Endothelial cell of umbilical vein (primary cell): ENCODE results near the gene CMBL. TPM values are rescaled to one million over a fixed set of nuclear protein-coding genes. Genes with fewer than 3 reads are reported as not detected.

Experiments
- BruUV-seq: library from RNA; stranded (reverse); fragments of 400-500 nt; replicated peaks from 2 replicates; lab custom pipeline; 2021; lab: Mats Ljungman, UMichigan
- CTCF ChIA-PET: fragments of 300-600, 350-600 bp; sonication (Branson Sonifier 250); formaldehyde crosslinking; loops from one replicate; lab custom pipeline; 2021; ENCODE audit warnings: antibody characterized with exemption, inconsistent platforms; lab: Charles Lee
- POLR2A ChIA-PET: fragments of 300-600, 350-600 bp; sonication (Branson Sonifier 250); formaldehyde crosslinking; loops from one replicate; lab custom pipeline; 2021; ENCODE audit warnings: antibody characterized with exemption, inconsistent platforms; lab: Charles Lee
- DNase-seq: peaks from one replicate; pipeline ENCODE4 v3.0.0-alpha.2; 2011; ENCODE audit warnings: low read depth, low spot score
- FAIRE-seq: peaks from 2 replicates; lab custom pipeline; 2011; peaks lifted over from hg19 to GRCh38; lab: Jason Lieb, UNC
- H2AFZ ChIP-seq: 2 replicates; pipeline ENCODE4 v1.6.0; 2012; ENCODE audit warnings: low read depth, low read length, control low read depth, inconsistent platforms
- H3K27ac ChIP-seq: 2 replicates; pipeline ENCODE4 v1.5.1; 2011; ENCODE audit warnings: low read depth, mild to moderate bottlenecking, control low read depth, low read length, moderate library complexity; ENCODE audit not compliant: insufficient read depth
- H3K27me3 ChIP-seq, 2 experiments: 2 replicates each; pipeline versions ENCODE4 v1.6.0 to v1.6.1; 2011; ENCODE audit warnings: low read length in 2 of 2, mixed read lengths in 1 of 2; ENCODE audit not compliant: control insufficient read depth in 2 of 2, insufficient read depth in 2 of 2
- H3K36me3 ChIP-seq, 2 experiments: 2 replicates in 1 of 2; 3 replicates in 1 of 2; pipeline ENCODE4 v1.5.1; 2011; ENCODE audit warnings: low read length in 2 of 2, mild to moderate bottlenecking in 1 of 2, moderate library complexity in 1 of 2; ENCODE audit not compliant: control insufficient read depth in 2 of 2, insufficient read depth in 2 of 2; ENCODE audit errors: extremely low read depth in 1 of 2
- H3K4me1 ChIP-seq: 3 replicates; pipeline ENCODE4 v1.5.1; 2011; ENCODE audit warnings: mild to moderate bottlenecking, low read length; ENCODE audit not compliant: control insufficient read depth, insufficient read depth; ENCODE audit errors: extremely low read depth
- H3K4me2 ChIP-seq: 2 replicates; pipeline ENCODE4 v1.6.1; 2011; ENCODE audit warnings: low read length, control low read depth, mixed read lengths; ENCODE audit not compliant: insufficient read depth
- H3K4me3 ChIP-seq, 3 experiments: fragments of 200-600 bp in 1 of 3; sonication (generic), shearing (Covaris generic) in 1 of 3; replicated peaks in 1 of 3; 2 replicates each; pipeline ENCODE4 v1.5.1; 2011 to 2016; ENCODE audit warnings: control low read depth in 3 of 3, low read length in 3 of 3, mild to moderate bottlenecking in 2 of 3, inconsistent platforms in 1 of 3, low read depth in 1 of 3, moderate library complexity in 1 of 3; ENCODE audit not compliant: insufficient read depth in 1 of 3
- H3K79me2 ChIP-seq: 2 replicates; pipeline ENCODE4 v1.6.0; 2012; ENCODE audit warnings: low read length, inconsistent platforms; ENCODE audit not compliant: control insufficient read depth, insufficient read depth
- H3K9ac ChIP-seq: replicated peaks from 2 replicates; pipeline ENCODE3; 2011; ENCODE audit warnings: low read length, control low read depth; ENCODE audit not compliant: insufficient read depth; ENCODE audit errors: extremely low read depth
- H3K9me1 ChIP-seq: replicated peaks from 3 replicates; pipeline ENCODE4 v1.6.0; 2011; ENCODE audit warnings: mild to moderate bottlenecking, low read length; ENCODE audit not compliant: control insufficient read depth, insufficient read depth; ENCODE audit errors: extremely low read depth
- H3K9me3 ChIP-seq: replicated peaks from 2 replicates; pipeline ENCODE4 v1.5.1; 2012; ENCODE audit warnings: low read length, inconsistent platforms; ENCODE audit not compliant: control insufficient read depth, insufficient read depth
- H4K20me1 ChIP-seq: replicated peaks from 2 replicates; pipeline ENCODE3; 2011; ENCODE audit warnings: mild to moderate bottlenecking, low read length; ENCODE audit not compliant: control insufficient read depth, insufficient read depth; ENCODE audit errors: extremely low read depth
- CTCF ChIP-seq, 2 donors: IDR thresholded peaks; 1 replicate in 1 of 2; 2 replicates in 1 of 2; pipeline ENCODE4 v1.5.1; 2011; ENCODE audit warnings: low read length in 2 of 2, mild to moderate bottlenecking in 2 of 2, moderate library complexity in 2 of 2, control low read depth in 1 of 2, inconsistent platforms in 1 of 2, low read depth in 1 of 2; ENCODE audit not compliant: insufficient read depth in 1 of 2; ENCODE audit errors: extremely low read depth in 1 of 2
- EZH2 ChIP-seq: IDR thresholded peaks from 2 replicates; pipeline ENCODE4 v1.6.1; 2012; ENCODE audit warnings: borderline replicate concordance, low read depth, mild to moderate bottlenecking, moderate library complexity, low read length, inconsistent platforms; ENCODE audit not compliant: severe bottlenecking
- FOS ChIP-seq: IDR thresholded peaks from 2 replicates; pipeline ENCODE4 v1.6.1; 2011; ENCODE audit warnings: mild to moderate bottlenecking, low read length, moderate library complexity, borderline replicate concordance; ENCODE audit not compliant: insufficient read depth
- GATA2 ChIP-seq: IDR thresholded peaks from 2 replicates; pipeline ENCODE4 v1.7.0; 2011; ENCODE audit warnings: low read depth, mild to moderate bottlenecking, moderate library complexity, mixed read lengths, low read length; ENCODE audit not compliant: insufficient read length, insufficient read depth
- JUN ChIP-seq: IDR thresholded peaks from 2 replicates; pipeline ENCODE4 v1.6.1; 2011; ENCODE audit warnings: borderline replicate concordance, low read depth; ENCODE audit not compliant: insufficient read length, insufficient read depth
- MAX ChIP-seq: IDR thresholded peaks from 2 replicates; pipeline ENCODE4 v1.6.1; 2011; ENCODE audit not compliant: insufficient read depth, insufficient read length
- MYC ChIP-seq: IDR thresholded peaks from one replicate; pipeline ENCODE4 v1.6.1; 2011; ENCODE audit warnings: mild to moderate bottlenecking, low read depth, low read length
- POLR2A ChIP-seq: IDR thresholded peaks from 2 replicates; pipeline ENCODE4 v1.6.1; 2012; ENCODE audit warnings: low read depth, mild to moderate bottlenecking, control low read depth, low read length
- POLR2AphosphoS5 ChIP-seq: IDR thresholded peaks from 2 replicates; pipeline ENCODE4 v1.6.1; 2012; ENCODE audit warnings: low read depth, mild to moderate bottlenecking, control low read depth, low read length, moderate library complexity; ENCODE audit not compliant: insufficient read depth
- dilution Hi-C: fragments of 300-500 bp; cut with MboI; formaldehyde crosslinking; loops from one replicate; pipeline ENCODE4 v1.15.0; 2019; ENCODE audit warnings: low sequenced_read_pairs; ENCODE audit not compliant: extremely low pct_ligation_motif_present
- intact Hi-C: fragments of 100-400 bp; cut with micrococcal nuclease; formaldehyde crosslinking; loops from one replicate; pipeline ENCODE4 v1.10.0; 2022
- polyA plus RNA-seq, 4 experiments: library from polyadenylated mRNA; depleted of rRNA in 3 of 4; stranded (reverse) in 3 of 4; unstranded in 1 of 4; fragments of >200 nt; gene quantifications; 2 replicates each; pipeline versions ENCODE4 v1.2.1 to v1.2.3, GENCODE V29; 2011 to 2012; ENCODE audit warnings: missing spikeins in 1 of 4
- total RNA-seq: library from RNA; stranded (reverse); gene quantifications from 2 replicates; pipeline ENCODE4 v1.2.3, GENCODE V29; 2021

The CMBL gene
- total and polyA plus RNA-seq, 2 donors (not counting 3 experiments of a cell fraction or from before 2014, with no cell fraction given), result 15.9 to 19.8 TPM

- Histone ChIP-seq H3K9me3 (no peaks in the 10 kb centered on the region), H3K9ac (no peak overlapping the region), H3K36me3 (no peaks in the 10 kb centered on the region), H3K27ac (no peak overlapping the region), H3K4me1 (peaks cover 9% of the 10 kb centered on the region), H3K4me3 (no peak overlapping the region), H3K79me2 (peaks cover 23% of the 10 kb centered on the region), H3K9me1 (no peaks in the 10 kb centered on the region), H4K20me1 (no peaks in the 10 kb centered on the region), H3K4me2 (no peak overlapping the region), H3K27me3 (no peaks in the 10 kb centered on the region), H2AFZ (no peak overlapping the region)
- intact Hi-C loops, result loop anchor here (5.0 kb wide), 1 partner anchor 704 kb away; no protein-coding TSS in a partner anchor
- peak; percentile 18 for DNase-seq
- no peak for FAIRE-seq
- CTCF ChIA-PET, result no interaction called here
- dilution Hi-C loops, result no loop called here
- no TSS peak for BruUV-seq
- POLR2A ChIA-PET, result no interaction called here
- TF ChIP-seq MYC, result no peak
- TF ChIP-seq GATA2, result no peak
- no peak for TF ChIP-seq POLR2AphosphoS5
- TF ChIP-seq POLR2A, result no peak
- TF ChIP-seq CTCF (IDR thresholded peaks at IDR 0.05; ENCODE audit: extremely low read depth in 1 of 2, insufficient read depth in 1 of 2, low read depth in 1 of 2, low read length in 2 of 2), result no peak
- TF ChIP-seq EZH2, result no peak
- no peak for TF ChIP-seq MAX
- TF ChIP-seq FOS, result no peak
- no peak for TF ChIP-seq JUN
Observed at GRCh38 chr5:10246761-10247160, 60.9 kb downstream of the CMBL start.
